ENCODE data around the gene TLE2.

- TF ChIP-seq CTCF (conservative IDR thresholded peaks at IDR 0.05; ENCODE audit: low read depth, low read length): no peak
- TF ChIP-seq EZH2phosphoT487 (IDR thresholded peaks at IDR 0.05; ENCODE audit: borderline replicate concordance, low read length): no peak
- TF ChIP-seq EZH2 (IDR thresholded peaks at IDR 0.05; ENCODE audit: low read length, unreplicated experiment): no peak
Observed at GRCh38 chr19:3024870-3025548, 4.1 kb downstream of the TLE2 start.
